Activated T-cell treated with anti-CD3 and anti-CD28 coated beads, Interleukin-2, amount 50 U/mL, for 72 hours (primary cell): Measurements from ENCODE around the gene MFAP3. TPM values are rescaled to one million over a fixed set of nuclear protein-coding genes. Genes with fewer than 3 reads are reported as not detected.
"Not testable (repeated sequence)": the region's sequence is repeated elsewhere in the genome, so short reads cannot be mapped to it uniquely, and the experiment has no call there.

Experiments
- ATAC-seq, 2 donors: fragments of 150-1000 bp; cut with Tn5 transposase; replicated peaks in 1 of 2; 2 replicates each; pipeline ENCODE4 v1.10.0; 2021; ENCODE audit warnings: moderate library complexity in 2 of 2, mild to moderate bottlenecking in 1 of 2
- DNase-seq, 2 donors: peaks; one replicate each; pipeline ENCODE4 v3.0.0; 2021 to 2022; ENCODE audit warnings: mixed read lengths in 1 of 2
- H3K27ac Mint-ChIP-seq: one replicate; pipeline ENCODE4 v1.8.0; 2022; ENCODE audit warnings: mild to moderate bottlenecking, moderate library complexity, mixed read lengths
- H3K27me3 Mint-ChIP-seq: one replicate; pipeline ENCODE4 v1.8.0; 2022; ENCODE audit warnings: low read depth, mixed read lengths
- H3K36me3 Mint-ChIP-seq, 2 donors: one replicate each; pipeline ENCODE4 v1.8.0; 2022; ENCODE audit warnings: mixed read lengths in 2 of 2, mild to moderate bottlenecking in 1 of 2; ENCODE audit not compliant: insufficient read depth in 2 of 2
- H3K4me1 Mint-ChIP-seq: one replicate; pipeline ENCODE4 v1.8.0; 2022; ENCODE audit warnings: low read depth, mixed read lengths
- H3K4me3 Mint-ChIP-seq, 2 donors: one replicate each; pipeline ENCODE4 v1.8.0; 2022; ENCODE audit warnings: mild to moderate bottlenecking in 2 of 2, mixed read lengths in 2 of 2, moderate library complexity in 2 of 2
- H3K9me3 Mint-ChIP-seq, 2 donors: one replicate each; pipeline ENCODE4 v1.8.0; 2022; ENCODE audit warnings: mixed read lengths in 2 of 2
- total RNA-seq, 2 donors: library from RNA; stranded (reverse); gene quantifications; one replicate each; pipeline ENCODE4 v1.2.3, GENCODE V29; 2022

MFAP3 gene
- total RNA-seq, 2 donors from 2014 or later: 20.9 to 21.8 TPM

DNA sequence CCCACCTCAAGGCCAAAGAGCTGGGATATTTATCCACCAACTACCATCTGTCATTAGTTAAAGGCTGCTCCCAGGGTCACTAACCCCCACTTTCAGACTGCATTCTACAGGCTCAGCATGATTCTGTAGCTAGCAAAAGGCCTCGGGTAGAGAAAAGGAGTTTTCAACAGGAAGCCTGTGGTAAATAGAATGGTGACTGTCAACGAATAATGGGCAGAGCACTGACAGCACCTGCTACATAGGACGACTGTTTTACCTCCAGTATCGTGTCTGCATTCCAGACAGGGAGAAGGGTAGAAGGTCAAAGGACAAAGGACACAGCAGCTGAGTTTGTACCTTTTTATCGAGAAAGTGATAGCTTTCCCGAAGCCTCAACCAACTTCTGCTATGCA lies 20.3 kb downstream of the MFAP3 start:
- Mint-ChIP-seq H3K27me3 (no peaks in the 10 kb centered on the region), H3K4me1 (peaks cover 11% of the 10 kb centered on the region), H3K4me3 (no peak overlapping the region), H3K9me3 (no peaks in the 10 kb centered on the region), H3K36me3 (peaks cover 0 to 2% of the 10 kb centered on the region in 2 donors), H3K27ac (no peak overlapping the region)
- DNase-seq (no peak), ATAC-seq (no peak)

DNA sequence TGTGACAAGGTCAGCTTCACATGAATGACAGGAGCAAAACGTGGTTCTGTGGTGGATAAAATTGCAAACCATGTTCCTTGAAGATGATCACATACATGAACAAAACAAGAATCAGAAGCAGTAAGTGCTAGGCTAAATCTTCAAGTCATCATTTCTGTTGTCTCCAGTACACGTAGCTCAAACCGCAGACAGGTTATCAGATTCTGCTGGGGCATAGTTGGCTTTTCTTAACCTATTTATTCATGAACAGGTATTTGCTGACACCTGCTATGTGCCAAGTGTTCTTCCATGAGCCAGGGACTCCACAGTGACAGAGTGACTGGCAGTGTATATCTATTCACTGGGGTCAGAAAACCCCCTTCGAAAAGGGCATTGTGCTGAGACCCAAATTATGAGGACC lies 20.8 kb downstream of the MFAP3 start:
- DNase-seq: no peak
- Mint-ChIP-seq H3K9me3 (no peaks in the 10 kb centered on the region), H3K27me3 (no peaks in the 10 kb centered on the region), H3K4me1 (peaks cover 11% of the 10 kb centered on the region), H3K36me3 (peaks cover 0 to 2% of the 10 kb centered on the region in 2 donors), H3K4me3 (no peak overlapping the region), H3K27ac (no peak overlapping the region)
- no peak for ATAC-seq

DNA sequence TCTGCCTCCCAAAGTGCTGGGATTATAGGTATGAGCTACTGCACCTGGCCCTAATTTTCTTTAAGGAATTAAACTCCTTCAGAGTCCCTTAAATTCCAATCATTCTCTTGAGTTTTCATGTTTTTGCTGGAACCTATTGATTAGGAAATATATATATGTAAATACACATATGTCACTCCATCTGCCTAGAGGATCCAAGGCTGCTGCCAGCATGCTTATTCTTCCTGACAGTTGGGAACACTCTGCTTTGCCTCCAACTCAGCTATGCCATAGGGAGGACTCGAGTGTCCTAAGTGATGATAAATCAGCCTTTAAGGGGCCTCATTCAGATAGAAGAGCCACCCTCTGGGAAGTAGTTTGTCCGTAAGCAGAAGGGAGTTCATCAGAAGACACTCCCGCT lies 21.8 kb downstream of the MFAP3 start:
- DNase-seq (no peak), ATAC-seq (no peak)
- H3K27me3 Mint-ChIP-seq: no peaks in the 10 kb centered on the region
- peaks cover 11% of the 10 kb centered on the region for H3K4me1 Mint-ChIP-seq
- H3K36me3 Mint-ChIP-seq: peaks cover 0 to 2% of the 10 kb centered on the region in 2 donors
- no peak overlapping the region for H3K4me3 Mint-ChIP-seq
- no peaks in the 10 kb centered on the region for H3K9me3 Mint-ChIP-seq
- no peak overlapping the region for H3K27ac Mint-ChIP-seq

DNA sequence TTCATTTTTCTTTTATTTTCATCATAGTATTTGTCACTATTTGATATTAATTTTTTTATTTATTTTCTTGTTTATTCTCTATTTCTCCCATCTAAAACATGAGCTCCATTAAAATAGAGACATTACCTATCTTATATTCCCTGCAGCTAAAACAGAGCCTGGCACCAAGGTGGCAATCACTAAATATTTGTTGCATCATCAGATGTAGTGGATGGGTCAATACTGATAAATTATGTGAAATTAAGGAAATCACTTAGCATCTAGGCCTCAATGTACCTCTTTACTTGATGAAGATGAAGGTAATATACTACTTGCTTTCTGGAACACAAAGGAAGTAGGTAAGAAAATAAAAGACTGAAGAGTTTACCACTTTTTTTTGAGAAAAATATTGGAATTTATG lies 24.6 kb downstream of the MFAP3 start:
- no peaks in the 10 kb centered on the region for H3K27me3 Mint-ChIP-seq
- H3K4me3 Mint-ChIP-seq: no peak overlapping the region
- H3K9me3 Mint-ChIP-seq: no peaks in the 10 kb centered on the region
- DNase-seq (no peak), ATAC-seq (no peak)
- no peak overlapping the region for H3K27ac Mint-ChIP-seq
- no peaks in the 10 kb centered on the region for H3K36me3 Mint-ChIP-seq
- H3K4me1 Mint-ChIP-seq: peaks cover 3% of the 10 kb centered on the region

DNA sequence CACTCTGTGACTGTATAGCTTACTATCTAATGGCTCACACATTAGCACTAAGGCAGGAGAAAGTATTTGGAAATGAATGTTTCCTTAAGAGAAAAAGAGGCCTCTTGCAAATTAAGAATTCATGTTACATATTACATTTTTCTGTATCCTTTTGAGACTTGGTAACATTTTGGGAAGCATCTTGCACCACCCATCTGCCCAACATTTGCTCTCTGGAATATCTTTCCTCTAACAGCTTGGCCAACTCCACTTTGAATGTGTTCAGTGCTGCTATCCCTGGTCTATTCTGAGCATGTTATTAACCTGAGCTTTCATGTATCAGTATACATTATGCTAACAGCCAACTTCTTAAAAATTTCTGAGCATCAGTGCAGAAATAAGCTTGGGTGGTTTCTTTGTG lies 27.2 kb downstream of the MFAP3 start:
- ATAC-seq: no peak
- Mint-ChIP-seq H3K27ac (no peak overlapping the region), H3K27me3 (no peaks in the 10 kb centered on the region), H3K4me1 (no peaks in the 10 kb centered on the region), H3K36me3 (no peaks in the 10 kb centered on the region), H3K9me3 (no peaks in the 10 kb centered on the region), H3K4me3 (no peak overlapping the region)
- DNase-seq: no peak

DNA sequence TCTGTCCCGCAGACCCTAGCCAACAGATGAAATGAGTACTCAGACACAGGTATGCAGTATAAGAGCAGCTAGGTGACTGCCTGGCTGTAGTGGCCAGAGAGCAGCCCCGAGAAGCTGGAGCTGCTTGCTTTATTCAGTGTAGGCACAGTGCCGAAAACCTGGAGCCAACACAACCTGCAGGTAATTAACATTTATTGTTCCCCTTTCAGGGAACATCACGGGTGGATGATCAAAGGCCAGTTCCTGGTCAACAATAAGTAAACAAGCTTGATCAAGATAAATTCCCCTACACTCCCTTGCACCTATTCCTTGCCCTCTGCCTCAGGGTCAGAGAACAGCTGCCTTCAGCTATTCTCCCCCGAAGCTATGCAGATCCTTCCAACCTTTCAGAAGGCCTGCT lies 31.1 kb downstream of the MFAP3 start:
- H3K9me3 Mint-ChIP-seq, H3K4me3 Mint-ChIP-seq, H3K27ac Mint-ChIP-seq, ATAC-seq, H3K27me3 Mint-ChIP-seq, DNase-seq, H3K36me3 Mint-ChIP-seq: not testable (repeated sequence)
- peaks cover 31% of the 10 kb centered on the region for H3K4me1 Mint-ChIP-seq

DNA sequence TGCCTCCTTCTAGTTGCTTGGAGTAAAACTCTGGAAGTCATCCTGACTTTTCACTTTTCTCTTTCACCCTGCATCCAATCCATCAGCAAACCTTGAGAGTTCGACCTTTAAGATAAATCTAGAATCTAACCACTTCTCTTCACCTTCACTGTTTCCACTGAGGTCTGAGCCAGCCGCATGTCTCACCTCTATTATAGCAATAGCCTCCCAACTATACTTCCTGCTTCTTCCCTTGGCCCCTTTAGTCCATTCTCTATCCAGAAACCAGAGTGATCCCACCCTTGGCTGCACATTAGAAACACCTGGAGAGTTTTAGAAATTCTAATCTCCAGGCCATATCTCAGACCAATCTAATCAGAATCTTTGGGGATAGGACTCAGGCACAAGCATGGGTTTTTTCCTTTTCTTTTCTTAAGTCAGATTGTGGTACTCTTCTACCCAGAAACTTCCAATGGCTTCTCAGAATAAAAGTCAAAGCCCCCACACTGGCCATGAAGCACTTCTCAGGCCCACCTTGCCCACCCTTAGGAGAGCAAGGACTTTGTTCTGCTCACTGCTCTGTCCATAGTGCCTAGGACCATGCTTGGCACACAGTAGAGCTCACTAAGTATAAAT lies 33.1 kb downstream of the MFAP3 start:
- Mint-ChIP-seq H3K27me3 (no peaks in the 10 kb centered on the region), H3K27ac (peak overlapping the region; percentile 17), H3K4me1 (peaks cover 49% of the 10 kb centered on the region), H3K36me3 (peaks cover 2% of the 10 kb centered on the region in 2 donors), H3K9me3 (peaks cover 0 to 2% of the 10 kb centered on the region in 2 donors), H3K4me3 (peak overlapping the region; percentile 59 to 63)
- ATAC-seq (peak in 1 of 2 donors; percentile 23), DNase-seq (no peak)

DNA sequence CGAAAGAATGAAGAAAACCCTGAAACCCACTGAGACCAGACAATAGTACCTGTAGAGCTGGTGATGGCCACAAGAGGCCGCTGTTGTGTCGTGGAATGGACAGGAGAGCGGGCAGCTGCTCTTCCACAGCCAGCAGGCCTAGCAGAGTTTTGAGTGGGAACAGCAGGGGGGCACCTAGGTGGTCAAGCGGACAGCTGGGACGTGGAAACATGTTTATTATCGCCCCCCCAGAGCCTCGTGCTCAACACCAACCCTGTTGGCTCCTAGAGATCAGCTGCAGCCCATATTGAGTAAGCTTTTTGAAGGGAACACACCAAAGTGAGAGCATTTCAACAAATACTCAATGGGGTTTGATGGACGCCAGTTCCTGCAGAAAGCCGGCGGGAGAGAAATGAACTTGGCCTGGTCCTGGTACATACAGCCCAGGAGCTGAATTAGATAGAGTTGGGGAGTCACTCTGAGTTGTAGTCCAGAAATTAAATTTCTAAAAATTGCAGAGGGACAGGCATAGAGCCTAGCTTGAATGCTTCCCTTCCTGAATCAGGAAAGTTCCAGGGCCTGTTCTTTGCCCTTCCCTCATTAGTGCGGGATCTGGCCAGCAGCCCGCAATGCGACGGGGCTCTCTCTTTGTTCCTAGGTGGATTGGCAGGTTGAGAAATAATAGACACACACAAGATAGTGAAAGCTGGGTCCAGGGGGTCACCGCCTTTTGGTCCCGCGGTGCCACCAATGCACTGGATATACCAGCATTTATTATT lies 33.8 kb downstream of the MFAP3 start:
- DNase-seq: peak; percentile 85 to 88
- Mint-ChIP-seq H3K9me3 (peaks cover 0 to 2% of the 10 kb centered on the region in 2 donors), H3K36me3 (peaks cover 2% of the 10 kb centered on the region in 2 donors), H3K4me3 (peak overlapping the region; percentile 59 to 63), H3K27me3 (no peaks in the 10 kb centered on the region), H3K27ac (peak overlapping the region; percentile 17), H3K4me1 (peaks cover 54% of the 10 kb centered on the region)
- ATAC-seq: peak; percentile 81 to 82

DNA sequence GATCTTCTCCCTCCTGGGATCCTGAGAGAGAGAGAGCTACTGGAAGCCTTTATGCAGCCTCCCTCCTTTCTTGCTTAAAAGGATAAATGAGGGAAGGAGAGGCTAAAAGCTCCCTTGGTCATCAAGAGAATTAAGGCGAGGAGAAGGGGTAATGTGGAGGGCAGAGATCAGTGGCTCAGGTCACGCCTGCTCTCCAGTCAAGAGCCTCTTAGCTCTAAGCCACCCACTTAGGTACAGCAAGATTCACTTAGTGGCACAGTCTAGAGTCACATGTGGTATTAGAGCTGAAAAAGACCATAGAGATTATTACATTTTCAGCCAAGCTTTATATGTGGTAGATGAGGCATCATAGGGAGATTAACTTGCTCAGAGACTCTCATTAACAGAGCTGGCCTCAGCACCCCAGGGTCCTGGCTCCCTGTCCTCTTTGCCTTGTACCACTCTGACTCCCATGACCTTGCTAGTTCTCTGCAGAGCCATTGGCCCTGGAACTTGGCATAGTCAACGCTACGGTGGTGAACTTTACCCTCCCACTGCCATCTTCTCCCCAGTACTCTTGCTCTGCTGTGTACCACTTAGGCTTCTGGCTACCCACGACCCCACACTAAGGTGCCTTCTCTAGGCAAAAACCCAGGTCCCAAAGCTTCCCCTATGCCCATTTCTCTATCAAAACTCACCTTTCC lies 37.6 kb downstream of the MFAP3 start:
- peaks cover 51% of the 10 kb centered on the region for H3K4me1 Mint-ChIP-seq
- H3K27ac Mint-ChIP-seq: no peak overlapping the region
- peaks cover 0 to 2% of the 10 kb centered on the region in 2 donors for H3K9me3 Mint-ChIP-seq
- H3K27me3 Mint-ChIP-seq: no peaks in the 10 kb centered on the region
- H3K36me3 Mint-ChIP-seq: peaks cover 2% of the 10 kb centered on the region in 2 donors
- no peak for ATAC-seq
- DNase-seq: no peak
- H3K4me3 Mint-ChIP-seq: peak overlapping the region in 1 of 2 donors; percentile 13

DNA sequence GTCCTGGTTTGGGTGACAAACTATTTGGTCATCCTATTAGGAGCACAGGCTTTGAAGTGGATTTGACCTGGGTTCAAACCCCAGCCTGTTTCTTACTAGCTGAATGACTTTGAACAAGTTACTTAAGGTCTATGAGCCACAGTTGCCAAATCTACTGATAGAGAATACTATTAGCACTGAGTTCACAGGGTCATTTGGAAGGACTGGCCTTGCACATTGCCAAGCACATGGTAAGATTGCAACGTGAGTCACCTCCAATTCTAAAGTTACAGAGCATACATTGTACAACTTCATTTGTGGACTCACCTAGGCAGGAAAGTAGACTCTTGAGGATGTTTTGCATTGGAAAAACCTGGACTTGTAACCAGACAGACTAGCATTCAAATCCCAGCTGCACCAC lies 38.9 kb downstream of the MFAP3 start:
- H3K4me3 Mint-ChIP-seq: no peak overlapping the region
- H3K27me3 Mint-ChIP-seq: no peaks in the 10 kb centered on the region
- peaks cover 2% of the 10 kb centered on the region in 2 donors for H3K36me3 Mint-ChIP-seq
- DNase-seq (no peak), ATAC-seq (no peak)
- peaks cover 0 to 2% of the 10 kb centered on the region in 2 donors for H3K9me3 Mint-ChIP-seq
- no peak overlapping the region for H3K27ac Mint-ChIP-seq
- peaks cover 38% of the 10 kb centered on the region for H3K4me1 Mint-ChIP-seq

DNA sequence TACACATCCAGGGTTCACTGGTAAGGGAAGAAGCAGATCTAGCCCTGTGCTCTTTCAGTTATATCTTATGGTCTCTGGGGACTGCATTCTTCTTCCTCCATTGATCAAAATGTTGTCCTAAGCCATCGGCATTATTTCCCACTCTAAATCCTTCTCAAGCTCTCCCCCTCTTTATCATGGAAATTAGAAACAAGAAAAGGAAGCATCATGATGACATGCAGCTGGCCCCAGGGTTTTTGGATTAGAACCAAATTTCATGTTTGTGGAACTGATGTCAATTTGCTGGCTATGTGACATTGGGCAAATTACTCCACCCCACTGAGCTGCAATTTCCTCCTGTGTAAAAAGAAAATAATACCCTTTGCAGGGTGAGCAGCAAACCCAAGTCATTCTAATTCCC lies 39.5 kb downstream of the MFAP3 start:
- peaks cover 2% of the 10 kb centered on the region in 2 donors for H3K36me3 Mint-ChIP-seq
- no peak overlapping the region for H3K27ac Mint-ChIP-seq
- no peak overlapping the region for H3K4me3 Mint-ChIP-seq
- ATAC-seq (no peak), DNase-seq (no peak)
- peaks cover 33% of the 10 kb centered on the region for H3K4me1 Mint-ChIP-seq
- H3K9me3 Mint-ChIP-seq: peaks cover 0 to 2% of the 10 kb centered on the region in 2 donors
- no peaks in the 10 kb centered on the region for H3K27me3 Mint-ChIP-seq

DNA sequence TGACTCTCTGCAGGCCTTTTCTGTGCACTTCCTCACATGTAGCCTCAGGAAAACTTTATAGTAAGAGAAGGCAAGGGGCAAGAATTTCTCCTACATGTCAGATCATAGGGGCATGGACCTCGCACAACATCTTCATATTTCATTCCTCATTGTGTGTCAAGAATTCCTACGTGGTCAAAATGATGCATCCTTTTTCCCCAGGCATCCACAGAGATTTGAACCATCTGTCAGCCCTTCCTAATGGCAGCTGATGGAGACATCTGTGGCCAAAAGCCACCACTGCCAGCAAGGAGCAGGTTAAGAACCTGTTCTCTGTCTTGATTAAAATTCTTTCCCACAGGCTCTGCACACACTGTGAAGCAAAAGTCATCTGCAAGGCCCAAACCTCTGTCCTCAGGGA lies 42.5 kb downstream of the MFAP3 start:
- Mint-ChIP-seq H3K9me3 (peaks cover 0 to 2% of the 10 kb centered on the region in 2 donors), H3K4me3 (no peak overlapping the region), H3K27ac (no peak overlapping the region), H3K27me3 (no peaks in the 10 kb centered on the region), H3K36me3 (no peaks in the 10 kb centered on the region), H3K4me1 (peaks cover 12% of the 10 kb centered on the region)
- DNase-seq: no peak
- ATAC-seq: no peak

DNA sequence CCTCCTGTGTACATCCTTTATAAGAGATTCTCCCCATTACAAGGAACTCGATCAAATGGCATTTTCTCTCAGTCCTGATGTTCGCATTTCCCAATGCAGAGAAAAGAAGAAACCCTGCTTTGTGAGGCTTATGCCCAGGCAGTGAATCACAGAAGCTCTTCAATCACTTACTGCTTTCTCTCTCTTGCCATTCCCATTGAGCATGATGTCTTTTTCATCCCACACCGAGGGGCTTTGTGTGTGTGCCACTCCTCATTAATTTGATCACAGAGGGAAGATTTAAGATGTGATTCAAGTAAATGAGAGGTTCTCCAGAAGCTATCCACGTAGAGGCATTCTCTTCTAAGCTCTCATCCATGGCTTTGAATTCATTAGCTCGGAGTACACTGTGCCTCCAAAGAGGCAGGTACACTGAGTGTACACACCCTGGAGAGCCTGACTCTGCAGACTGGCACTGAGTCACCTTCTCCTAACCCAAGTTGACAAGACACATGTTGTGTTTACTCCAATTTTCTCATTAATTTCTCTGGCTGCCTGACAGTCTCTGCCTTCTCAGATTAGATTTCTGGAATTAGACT lies 45.4 kb downstream of the MFAP3 start:
- Mint-ChIP-seq H3K4me3 (no peak overlapping the region), H3K27ac (no peak overlapping the region), H3K36me3 (no peaks in the 10 kb centered on the region), H3K9me3 (no peaks in the 10 kb centered on the region), H3K4me1 (no peaks in the 10 kb centered on the region), H3K27me3 (no peaks in the 10 kb centered on the region)
- no peak for DNase-seq
- ATAC-seq: no peak
